Fibroblast of pulmonary artery (primary cell): ENCODE data around the gene KCNAB2.

Source experiments
- DNase-seq: peaks from one replicate; pipeline ENCODE4 v3.0.0-alpha.2; 2010; ENCODE audit warnings: low read depth
- H3K4me3 ChIP-seq: replicated peaks from 2 replicates; pipeline ENCODE4 v1.5.1; 2011; ENCODE audit warnings: low read depth, mild to moderate bottlenecking, control low read depth, low read length, moderate library complexity
- CTCF ChIP-seq: IDR thresholded peaks from 2 replicates; pipeline ENCODE4 v1.5.1; 2011; ENCODE audit warnings: mild to moderate bottlenecking, control low read depth, low read length, inconsistent platforms; ENCODE audit errors: missing control alignments

KCNAB2 gene

GRCh38 chr1:6005276-6005917 lies 40.3 kb upstream of the KCNAB2 start:
- no peak overlapping the region for H3K4me3 ChIP-seq
- DNase-seq = no peak
- TF ChIP-seq CTCF = no peak

GRCh38 chr1:6006882-6007281 lies 38.8 kb upstream of the KCNAB2 start:
- TF ChIP-seq CTCF = no peak
- no peak for DNase-seq
- no peak overlapping the region for H3K4me3 ChIP-seq

GRCh38 chr1:6007318-6008083 lies 38.2 kb upstream of the KCNAB2 start:
- TF ChIP-seq CTCF = no peak
- H3K4me3 ChIP-seq = no peak overlapping the region
- DNase-seq = peak; percentile 44

- no peak for TF ChIP-seq CTCF
- H3K4me3 ChIP-seq = no peak overlapping the region
Measured at GRCh38 chr1:6008084-6008415, 37.6 kb upstream of the KCNAB2 start.

GRCh38 chr1:6008696-6009095 lies 37.0 kb upstream of the KCNAB2 start:
- DNase-seq = no peak
- no peak for TF ChIP-seq CTCF
- H3K4me3 ChIP-seq = no peak overlapping the region

More at GRCh38 chr1:6008084-6008415, 37.6 kb upstream of the KCNAB2 start:
- DNase-seq = no peak

DNA sequence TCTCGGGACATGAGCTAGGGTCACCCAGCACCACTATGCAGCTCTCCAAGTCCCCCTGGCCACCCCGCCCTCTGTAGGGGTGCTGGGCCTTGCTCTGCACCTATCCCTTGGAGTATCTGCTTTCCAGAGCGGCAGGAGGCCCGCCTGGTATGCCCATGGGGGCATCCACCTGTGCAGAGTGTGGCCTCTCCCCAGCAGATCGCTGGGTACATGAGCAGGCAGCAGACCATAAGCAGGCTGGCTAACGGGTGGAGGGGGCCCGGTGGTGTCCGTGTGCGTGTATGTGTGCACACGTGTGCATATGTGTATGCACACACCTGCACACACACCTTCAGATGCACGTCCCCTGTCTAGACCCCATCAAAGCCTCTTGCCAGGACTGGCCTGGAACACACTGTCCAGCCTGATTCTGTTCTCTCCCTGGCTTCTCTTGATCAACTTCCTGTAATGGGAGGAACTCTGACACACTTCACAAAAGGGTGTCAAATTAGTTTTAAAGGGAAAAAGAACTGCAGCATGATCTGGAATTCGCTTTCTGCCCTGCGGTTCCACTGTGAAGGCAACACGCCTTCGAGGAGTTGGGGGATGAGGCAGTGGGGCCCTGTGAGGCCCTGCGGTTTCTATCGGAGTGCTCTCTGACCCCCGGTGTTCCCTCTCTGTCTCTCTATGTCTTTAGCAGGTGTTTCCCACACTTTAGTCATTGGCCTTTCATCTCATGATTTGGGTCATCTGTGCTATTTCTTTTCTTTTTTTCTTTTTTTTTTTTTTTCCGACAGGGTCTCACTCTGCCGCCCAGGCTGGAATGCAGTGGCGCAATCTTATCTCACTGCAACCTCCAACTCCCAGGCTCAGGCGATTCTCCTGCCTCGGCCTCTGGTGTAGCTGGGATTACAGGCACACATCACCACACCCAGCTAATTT lies 36.3 kb upstream of the KCNAB2 start:
- H3K4me3 ChIP-seq = no peak overlapping the region
- TF ChIP-seq CTCF = no peak
- DNase-seq = no peak
